ENCODE measurements around the gene SLC29A4.

GRCh38 chr7:5330288-5330687 is 47.5 kb downstream of the SLC29A4 start:
- TF ChIP-seq CTCF (conservative IDR thresholded peaks at IDR 0.05 in 1 of 2, IDR thresholded peaks at IDR 0.05 in 1 of 2; ENCODE audit: extremely low read depth in 1 of 2, insufficient read depth in 1 of 2, low read depth in 1 of 2, low read length in 2 of 2): no peak
- no peak for TF ChIP-seq EZH2 (IDR thresholded peaks at IDR 0.05; ENCODE audit: borderline replicate concordance, low read length)
